Breast epithelium (tissue), 4 donors: ENCODE results near the gene CD99. TPM values are rescaled to one million over a fixed set of nuclear protein-coding genes. Genes with fewer than 3 reads are reported as not detected.
"Not testable (repeated sequence)": the region's sequence is repeated elsewhere in the genome, so short reads cannot be mapped to it uniquely, and the experiment has no call there.

Experiments
- DNase-seq, 2 donors: peaks; one replicate each; pipeline ENCODE4 v3.0.0-alpha.2; 2019; ENCODE audit warnings: low spot score in 2 of 2
- H3K27ac ChIP-seq, 2 donors: fragments of 200-600 bp; sonication (generic) in 1 of 2; one replicate each; pipeline ENCODE4 v1.5.1; 2016 to 2019; ENCODE audit warnings: mild to moderate bottlenecking in 1 of 2
- H3K27me3 ChIP-seq, 2 donors: fragments of 200-600 bp; sonication (generic) in 1 of 2; one replicate each; pipeline versions ENCODE4 v1.5.1 to v1.6.0; 2017 to 2019; ENCODE audit warnings: control low read depth in 1 of 2, mild to moderate bottlenecking in 1 of 2
- H3K36me3 ChIP-seq: fragments of 200-600 bp; one replicate; pipeline ENCODE4 v1.5.1; 2019
- H3K4me1 ChIP-seq, 2 donors: fragments of 200-600 bp; sonication (generic); one replicate each; pipeline ENCODE4 v1.5.1; 2016 to 2019; ENCODE audit warnings: control low read depth in 1 of 2
- H3K4me3 ChIP-seq, 3 donors: fragments of 200-600 bp; sonication (generic); 1 replicate in 2 of 3; 2 replicates in 1 of 3; pipeline ENCODE4 v1.5.1; 2016 to 2019; ENCODE audit warnings: mild to moderate bottlenecking in 3 of 3, moderate library complexity in 2 of 3
- H3K9me3 ChIP-seq, 2 donors: fragments of 200-600 bp; sonication (generic) in 1 of 2; one replicate each; pipeline ENCODE4 v1.5.1; 2016 to 2019; ENCODE audit warnings: control low read depth in 1 of 2
- POLR2A ChIP-seq: fragments of 450-650 bp; IDR thresholded peaks from one replicate; pipeline ENCODE4 v1.6.1; 2016; ENCODE audit warnings: antibody characterized with exemption, mild to moderate bottlenecking, moderate library complexity
- POLR2AphosphoS5 ChIP-seq, 3 donors: sonication (generic); formaldehyde crosslinking; IDR thresholded peaks; one replicate each; pipeline ENCODE4 v1.6.1; 2017; ENCODE audit warnings: antibody characterized with exemption in 3 of 3
- intact Hi-C: fragments of 100-400 bp; cut with DNase I; formaldehyde crosslinking; loops from one replicate; pipeline ENCODE4 v1.15.1; 2023; ENCODE audit warnings: low total_unique reads
- total RNA-seq, 3 donors: library from RNA; depleted of rRNA; stranded (reverse); fragments of >200 nt; gene quantifications; one replicate each; pipeline ENCODE4 v1.1.0, GENCODE V29; 2016
- TF ChIP-seq, protein P1 (sequence below), 3 donors: fragments of 450-650 bp; IDR thresholded peaks; one replicate each; pipeline ENCODE4 v1.5.1; 2016 to 2017; ENCODE audit warnings: antibody characterized with exemption in 3 of 3, mild to moderate bottlenecking in 3 of 3, moderate library complexity in 3 of 3

CD99 gene
- total RNA-seq, 3 donors from 2014 or later, result 96.3 to 536 (median 142) TPM

DNA sequence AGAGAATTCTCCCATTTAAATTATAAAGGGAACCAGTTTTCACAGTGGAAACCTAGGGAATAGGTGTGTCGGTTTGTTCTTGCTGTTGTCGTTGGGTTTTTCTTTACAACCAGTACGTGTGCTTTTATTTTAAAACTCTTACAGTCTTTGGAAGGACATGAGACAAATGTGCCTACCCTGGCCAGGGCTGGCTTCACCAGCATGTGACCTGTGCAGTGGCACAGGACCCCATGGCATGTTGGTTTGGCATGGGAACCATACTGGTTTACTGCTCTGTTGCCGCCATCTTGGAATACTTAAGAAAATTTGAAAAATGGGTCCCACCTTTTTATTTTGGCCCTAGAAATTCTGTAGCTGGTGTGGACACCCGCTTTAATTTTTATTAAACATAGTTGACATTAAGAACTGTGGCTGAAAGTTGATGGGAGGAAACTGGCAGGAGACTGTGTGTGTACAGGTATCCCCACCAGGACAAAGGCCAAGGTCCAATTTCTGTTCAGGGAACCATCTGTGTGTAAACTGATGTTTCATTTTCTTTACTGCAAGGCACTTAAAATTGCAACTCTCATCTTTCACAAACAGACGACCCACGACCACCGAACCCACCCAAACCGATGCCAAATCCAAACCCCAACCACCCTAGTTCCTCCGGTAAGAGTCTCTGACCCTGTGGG lies 28.8 kb downstream of the CD99 start:
- no peaks in the 10 kb centered on the region for H3K36me3 ChIP-seq
- DNase-seq, result no peak
- no peaks in the 10 kb centered on the region for H3K9me3 ChIP-seq
- H3K27ac ChIP-seq, result no peak overlapping the region
- no peaks in the 10 kb centered on the region for H3K27me3 ChIP-seq
- H3K4me3 ChIP-seq, result no peak overlapping the region
- intact Hi-C loops, result no loop called here
- TF ChIP-seq POLR2A (no peak), POLR2AphosphoS5 (IDR thresholded peaks at IDR 0.05) (no peak)
- TF ChIP-seq, protein P1, sequence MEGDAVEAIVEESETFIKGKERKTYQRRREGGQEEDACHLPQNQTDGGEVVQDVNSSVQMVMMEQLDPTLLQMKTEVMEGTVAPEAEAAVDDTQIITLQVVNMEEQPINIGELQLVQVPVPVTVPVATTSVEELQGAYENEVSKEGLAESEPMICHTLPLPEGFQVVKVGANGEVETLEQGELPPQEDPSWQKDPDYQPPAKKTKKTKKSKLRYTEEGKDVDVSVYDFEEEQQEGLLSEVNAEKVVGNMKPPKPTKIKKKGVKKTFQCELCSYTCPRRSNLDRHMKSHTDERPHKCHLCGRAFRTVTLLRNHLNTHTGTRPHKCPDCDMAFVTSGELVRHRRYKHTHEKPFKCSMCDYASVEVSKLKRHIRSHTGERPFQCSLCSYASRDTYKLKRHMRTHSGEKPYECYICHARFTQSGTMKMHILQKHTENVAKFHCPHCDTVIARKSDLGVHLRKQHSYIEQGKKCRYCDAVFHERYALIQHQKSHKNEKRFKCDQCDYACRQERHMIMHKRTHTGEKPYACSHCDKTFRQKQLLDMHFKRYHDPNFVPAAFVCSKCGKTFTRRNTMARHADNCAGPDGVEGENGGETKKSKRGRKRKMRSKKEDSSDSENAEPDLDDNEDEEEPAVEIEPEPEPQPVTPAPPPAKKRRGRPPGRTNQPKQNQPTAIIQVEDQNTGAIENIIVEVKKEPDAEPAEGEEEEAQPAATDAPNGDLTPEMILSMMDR (IDR thresholded peaks at IDR 0.05), result no peak
- H3K4me1 ChIP-seq, result no peaks in the 10 kb centered on the region

DNA sequence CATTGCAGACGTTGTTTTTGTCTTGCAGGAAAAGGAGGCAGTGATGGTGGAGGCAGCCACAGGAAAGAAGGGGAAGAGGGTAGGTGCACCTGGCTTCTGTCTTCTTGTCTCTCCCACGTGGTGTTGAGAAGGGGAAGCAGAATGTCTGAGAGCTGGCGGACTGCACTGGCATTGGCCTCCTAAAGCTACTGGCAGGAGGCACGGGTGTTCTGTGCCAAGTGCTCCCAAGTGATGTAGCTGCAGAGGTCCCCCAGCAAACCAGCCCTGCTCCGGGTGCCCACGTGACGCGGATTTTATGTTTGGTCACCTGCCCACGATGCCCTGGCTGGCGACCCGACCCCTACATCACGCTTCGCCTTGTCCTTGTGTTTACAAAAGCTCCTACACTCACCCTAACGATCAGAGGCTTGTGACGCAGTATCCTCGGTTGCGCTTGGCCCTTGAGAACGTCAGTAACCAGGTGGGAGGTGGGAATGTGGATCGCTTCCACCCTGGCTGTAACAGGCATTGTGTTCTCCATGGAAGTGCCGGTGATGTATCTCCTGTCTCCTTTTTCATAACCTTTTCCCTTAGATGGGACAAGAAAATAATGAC lies 32.3 kb downstream of the CD99 start:
- no peak for DNase-seq
- intact Hi-C loops, result no loop called here
- Histone ChIP-seq H3K9me3 (no peaks in the 10 kb centered on the region), H3K4me1 (no peaks in the 10 kb centered on the region), H3K36me3 (no peaks in the 10 kb centered on the region), H3K27me3 (no peaks in the 10 kb centered on the region), H3K27ac (no peak overlapping the region), H3K4me3 (no peak overlapping the region)
- no peak for TF ChIP-seq POLR2A
- TF ChIP-seq POLR2AphosphoS5 (IDR thresholded peaks at IDR 0.05), result no peak
- TF ChIP-seq, protein P1 (IDR thresholded peaks at IDR 0.05), result no peak

DNA sequence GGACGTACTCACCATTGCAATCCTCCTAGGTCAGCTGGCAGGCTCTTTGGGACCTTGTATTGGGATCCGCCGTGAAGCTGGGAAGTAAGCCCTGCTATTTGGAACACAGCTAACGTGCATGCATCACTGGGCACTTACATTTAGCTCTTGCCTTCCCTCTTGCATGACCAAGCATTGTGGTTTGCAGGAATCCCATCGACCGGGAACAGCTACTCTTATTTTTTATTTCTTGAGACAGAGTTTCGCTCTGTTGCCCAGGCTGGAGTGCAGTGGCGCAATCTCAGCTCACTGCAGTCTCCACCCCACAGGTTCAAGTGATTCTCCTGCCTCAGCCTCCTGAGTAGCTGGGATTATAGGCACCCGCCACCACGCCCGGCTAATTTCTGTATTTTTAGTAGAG lies 36.2 kb downstream of the CD99 start:
- H3K27ac ChIP-seq, H3K9me3 ChIP-seq, H3K27me3 ChIP-seq, H3K4me1 ChIP-seq, DNase-seq, H3K4me3 ChIP-seq, intact Hi-C loops, H3K36me3 ChIP-seq: not testable (repeated sequence)

DNA sequence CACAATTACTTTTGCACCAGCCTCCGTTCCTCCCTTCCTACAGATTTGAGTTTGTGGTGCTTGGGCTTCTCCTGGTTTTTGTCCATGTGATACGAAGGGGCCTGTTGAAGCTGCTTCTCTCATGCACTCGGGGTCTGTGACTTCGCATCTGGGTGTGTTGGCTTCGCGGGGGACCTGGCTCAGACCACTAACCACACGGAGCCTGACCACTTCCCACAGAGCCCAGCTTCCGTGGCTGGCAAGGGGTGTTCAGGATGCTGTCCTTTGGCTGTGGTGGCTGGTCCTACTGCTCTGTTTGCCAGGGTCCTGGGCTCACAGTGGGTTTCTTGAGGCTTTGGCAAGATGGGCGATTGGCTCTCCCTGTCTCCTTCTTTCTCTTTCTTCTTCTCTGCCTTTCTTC lies 41.0 kb downstream of the CD99 start:
- H3K4me1 ChIP-seq, result no peaks in the 10 kb centered on the region

DNA sequence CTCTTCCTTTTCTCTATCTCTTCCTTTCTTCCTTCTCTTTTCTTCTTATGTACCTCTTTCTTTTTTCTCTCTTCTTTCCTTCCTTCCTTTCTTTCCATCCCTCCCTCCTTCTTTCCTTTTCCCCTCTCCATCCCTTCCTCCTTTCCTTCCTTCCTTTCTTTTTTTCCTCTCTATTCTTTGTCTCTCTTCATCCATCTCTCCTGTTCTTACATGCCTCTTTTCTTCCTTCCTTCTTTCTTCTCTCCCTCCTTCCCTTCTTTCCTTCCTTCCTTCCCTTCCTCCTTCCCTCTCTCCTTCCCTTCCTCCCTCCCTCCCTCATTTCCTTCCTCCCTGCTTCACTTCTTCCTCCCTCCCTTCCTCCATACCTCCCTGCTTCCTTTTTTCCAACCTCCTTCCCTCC lies 41.6 kb downstream of the CD99 start:
- no peak overlapping the region for H3K27ac ChIP-seq
- H3K9me3 ChIP-seq, result no peaks in the 10 kb centered on the region
- TF ChIP-seq POLR2A (no peak), POLR2AphosphoS5 (IDR thresholded peaks at IDR 0.05) (no peak)
- TF ChIP-seq, protein P1 (IDR thresholded peaks at IDR 0.05), result no peak
- DNase-seq, result no peak
- H3K4me3 ChIP-seq, result no peak overlapping the region
- H3K36me3 ChIP-seq, result no peaks in the 10 kb centered on the region
- no peaks in the 10 kb centered on the region for H3K4me1 ChIP-seq
- intact Hi-C loops, result no loop called here
- no peaks in the 10 kb centered on the region for H3K27me3 ChIP-seq

More for the DNA sequence above, 41.0 kb downstream of the CD99 start:
- intact Hi-C loops, result no loop called here
- no peak for TF ChIP-seq POLR2AphosphoS5 (IDR thresholded peaks at IDR 0.05)
- TF ChIP-seq POLR2A, result no peak
- TF ChIP-seq, protein P1 (IDR thresholded peaks at IDR 0.05), result no peak
- no peak for DNase-seq
- H3K4me3 ChIP-seq, result no peak overlapping the region
- no peaks in the 10 kb centered on the region for H3K9me3 ChIP-seq
- no peaks in the 10 kb centered on the region for H3K27me3 ChIP-seq
- no peak overlapping the region for H3K27ac ChIP-seq
- H3K36me3 ChIP-seq, result no peaks in the 10 kb centered on the region
